Measurements from ENCODE around the gene SEL1L3.

The SEL1L3 gene

DNA sequence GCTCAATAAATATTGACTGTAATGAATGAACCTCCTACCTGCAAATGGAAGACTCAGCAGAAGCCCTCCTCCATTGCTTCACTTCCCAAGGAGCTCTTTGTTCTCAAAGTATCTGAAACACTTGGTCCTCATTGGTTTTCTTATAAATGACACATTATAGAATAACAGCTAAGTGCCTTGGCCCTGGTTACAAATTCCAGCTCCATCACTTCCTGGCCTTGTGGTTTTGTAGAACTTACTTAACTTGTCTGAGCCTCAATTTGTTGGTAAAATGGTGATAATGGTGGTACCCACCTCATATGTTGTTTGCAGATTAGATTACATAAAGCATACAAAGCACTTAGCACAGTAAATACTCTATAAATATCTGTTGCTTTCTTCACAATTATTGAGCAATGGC, 26.0 kb upstream of the SEL1L3 start:
- Histone ChIP-seq H2AFZ (no peak overlapping the region), H3K4me2 (ENCODE audit: low read length) (no peak overlapping the region), H3K4me3 (ENCODE audit: low read depth, low read length) (no peak overlapping the region), H3K9ac (no peak overlapping the region), H3K79me2 (no peaks in the 10 kb centered on the region), H3K27ac (no peak overlapping the region), H3K4me1 (no peaks in the 10 kb centered on the region), H3K9me3 (ENCODE audit: control insufficient read depth, low read length) (no peaks in the 10 kb centered on the region), H3K36me3 (ENCODE audit: control insufficient read depth, insufficient read depth, low read length) (no peaks in the 10 kb centered on the region), H3K27me3 (ENCODE audit: control insufficient read depth, insufficient read depth, low read length) (no peaks in the 10 kb centered on the region)
- TF ChIP-seq, protein P1, sequence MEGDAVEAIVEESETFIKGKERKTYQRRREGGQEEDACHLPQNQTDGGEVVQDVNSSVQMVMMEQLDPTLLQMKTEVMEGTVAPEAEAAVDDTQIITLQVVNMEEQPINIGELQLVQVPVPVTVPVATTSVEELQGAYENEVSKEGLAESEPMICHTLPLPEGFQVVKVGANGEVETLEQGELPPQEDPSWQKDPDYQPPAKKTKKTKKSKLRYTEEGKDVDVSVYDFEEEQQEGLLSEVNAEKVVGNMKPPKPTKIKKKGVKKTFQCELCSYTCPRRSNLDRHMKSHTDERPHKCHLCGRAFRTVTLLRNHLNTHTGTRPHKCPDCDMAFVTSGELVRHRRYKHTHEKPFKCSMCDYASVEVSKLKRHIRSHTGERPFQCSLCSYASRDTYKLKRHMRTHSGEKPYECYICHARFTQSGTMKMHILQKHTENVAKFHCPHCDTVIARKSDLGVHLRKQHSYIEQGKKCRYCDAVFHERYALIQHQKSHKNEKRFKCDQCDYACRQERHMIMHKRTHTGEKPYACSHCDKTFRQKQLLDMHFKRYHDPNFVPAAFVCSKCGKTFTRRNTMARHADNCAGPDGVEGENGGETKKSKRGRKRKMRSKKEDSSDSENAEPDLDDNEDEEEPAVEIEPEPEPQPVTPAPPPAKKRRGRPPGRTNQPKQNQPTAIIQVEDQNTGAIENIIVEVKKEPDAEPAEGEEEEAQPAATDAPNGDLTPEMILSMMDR (IDR thresholded peaks at IDR 0.05) = no peak

DNA sequence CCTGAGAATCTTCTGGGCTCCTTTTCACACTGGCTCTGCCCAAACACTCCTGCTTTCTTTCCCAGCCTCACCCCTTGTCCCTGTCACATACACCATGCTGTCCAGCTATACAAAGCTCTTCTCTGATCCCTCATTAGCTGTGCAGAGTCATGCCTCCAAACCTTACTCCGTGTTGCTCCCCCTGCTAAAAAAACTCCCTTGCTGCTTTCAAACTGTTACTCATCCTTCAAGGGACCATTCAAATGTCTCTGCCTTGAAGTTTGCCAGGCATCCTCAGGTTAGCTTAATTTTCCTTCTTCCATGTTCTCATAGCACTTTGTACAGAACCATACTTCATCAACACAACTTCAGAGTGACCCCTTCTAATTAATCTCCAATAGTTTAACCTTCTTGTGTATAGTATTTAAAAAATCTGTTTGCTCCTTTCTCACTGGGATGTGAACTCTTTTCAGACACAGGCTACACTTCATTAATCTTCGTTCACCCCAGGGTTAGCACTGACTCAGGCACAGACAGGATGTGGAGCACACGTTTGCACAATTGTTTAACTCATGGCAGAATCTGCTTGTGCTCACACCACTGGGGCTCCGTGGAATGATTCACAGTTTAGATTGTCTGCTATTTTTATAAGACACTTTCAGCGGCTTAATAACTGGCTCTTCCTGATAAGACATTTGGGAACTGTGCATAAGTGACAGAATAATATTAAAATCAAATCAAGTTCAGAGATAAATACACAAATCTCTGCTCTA, 21.4 kb upstream of the SEL1L3 start:
- TF ChIP-seq, protein P1 (IDR thresholded peaks at IDR 0.05) = no peak

DNA sequence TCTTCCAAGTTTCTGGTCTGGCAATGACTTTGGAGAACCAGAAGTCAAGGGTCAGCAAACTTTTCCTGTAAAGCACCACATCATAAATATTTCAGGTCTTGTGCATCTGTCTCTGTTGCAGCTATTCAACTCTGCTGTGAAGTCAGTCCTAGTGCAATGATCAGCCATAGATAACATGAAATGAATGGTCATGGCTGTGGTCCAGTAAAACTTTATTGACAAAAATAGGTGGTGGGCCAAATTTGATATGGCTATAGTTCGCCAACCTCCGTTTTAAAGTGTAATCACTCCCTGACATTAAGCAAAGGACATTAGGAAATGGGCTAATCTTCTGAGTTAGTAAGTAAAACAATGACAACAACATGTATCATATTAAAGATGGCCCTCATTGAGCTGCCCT, 20.8 kb upstream of the SEL1L3 start:
- H3K27me3 ChIP-seq (ENCODE audit: control insufficient read depth, insufficient read depth, low read length) = no peaks in the 10 kb centered on the region
- no peak overlapping the region for H3K9ac ChIP-seq
- no peaks in the 10 kb centered on the region for H3K4me1 ChIP-seq
- no peak overlapping the region for H2AFZ ChIP-seq
- no peaks in the 10 kb centered on the region for H3K79me2 ChIP-seq
- no peak overlapping the region for H3K27ac ChIP-seq
- no peaks in the 10 kb centered on the region for H3K9me3 ChIP-seq (ENCODE audit: control insufficient read depth, low read length)
- TF ChIP-seq, protein P1 (IDR thresholded peaks at IDR 0.05) = no peak
- H3K4me3 ChIP-seq (ENCODE audit: low read depth, low read length) = no peak overlapping the region
- no peak overlapping the region for H3K4me2 ChIP-seq (ENCODE audit: low read length)
- H3K36me3 ChIP-seq (ENCODE audit: control insufficient read depth, insufficient read depth, low read length) = no peaks in the 10 kb centered on the region

More for the DNA sequence above, 21.4 kb upstream of the SEL1L3 start:
- H3K79me2 ChIP-seq = no peaks in the 10 kb centered on the region
- H3K27ac ChIP-seq = no peak overlapping the region
- H2AFZ ChIP-seq = no peak overlapping the region
- no peaks in the 10 kb centered on the region for H3K4me1 ChIP-seq
- no peak overlapping the region for H3K9ac ChIP-seq
- H3K36me3 ChIP-seq (ENCODE audit: control insufficient read depth, insufficient read depth, low read length) = no peaks in the 10 kb centered on the region
- no peak overlapping the region for H3K4me2 ChIP-seq (ENCODE audit: low read length)
- no peaks in the 10 kb centered on the region for H3K27me3 ChIP-seq (ENCODE audit: control insufficient read depth, insufficient read depth, low read length)
- no peak overlapping the region for H3K4me3 ChIP-seq (ENCODE audit: low read depth, low read length)
- H3K9me3 ChIP-seq (ENCODE audit: control insufficient read depth, low read length) = no peaks in the 10 kb centered on the region

DNA sequence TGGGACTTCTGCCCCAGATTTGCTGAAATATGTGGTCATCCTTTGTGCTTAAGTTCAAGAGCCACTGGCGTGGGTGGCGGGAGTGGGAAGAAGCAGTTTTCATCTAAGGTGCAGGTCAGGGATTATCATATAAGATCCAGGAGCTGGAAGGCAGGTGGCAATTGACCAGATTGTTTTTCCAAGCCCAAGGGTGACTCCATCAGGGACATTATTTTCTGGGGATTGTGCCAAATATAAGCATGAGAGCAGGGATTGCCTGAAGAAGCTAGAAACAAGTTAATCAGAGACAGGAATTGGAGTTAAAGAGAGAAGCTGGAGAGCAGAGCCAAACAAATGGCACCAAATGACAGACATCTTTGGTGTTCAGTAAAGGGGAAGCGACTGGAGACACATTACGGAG, 19.4 kb upstream of the SEL1L3 start:
- Histone ChIP-seq H3K27me3 (ENCODE audit: control insufficient read depth, insufficient read depth, low read length) (no peaks in the 10 kb centered on the region), H3K9ac (no peak overlapping the region), H3K4me2 (ENCODE audit: low read length) (no peak overlapping the region), H3K79me2 (no peaks in the 10 kb centered on the region), H3K4me1 (no peaks in the 10 kb centered on the region), H3K36me3 (ENCODE audit: control insufficient read depth, insufficient read depth, low read length) (no peaks in the 10 kb centered on the region), H3K27ac (no peak overlapping the region), H2AFZ (no peak overlapping the region), H3K4me3 (ENCODE audit: low read depth, low read length) (no peak overlapping the region), H3K9me3 (ENCODE audit: control insufficient read depth, low read length) (no peaks in the 10 kb centered on the region)
- TF ChIP-seq, protein P1 (IDR thresholded peaks at IDR 0.05) = no peak

DNA sequence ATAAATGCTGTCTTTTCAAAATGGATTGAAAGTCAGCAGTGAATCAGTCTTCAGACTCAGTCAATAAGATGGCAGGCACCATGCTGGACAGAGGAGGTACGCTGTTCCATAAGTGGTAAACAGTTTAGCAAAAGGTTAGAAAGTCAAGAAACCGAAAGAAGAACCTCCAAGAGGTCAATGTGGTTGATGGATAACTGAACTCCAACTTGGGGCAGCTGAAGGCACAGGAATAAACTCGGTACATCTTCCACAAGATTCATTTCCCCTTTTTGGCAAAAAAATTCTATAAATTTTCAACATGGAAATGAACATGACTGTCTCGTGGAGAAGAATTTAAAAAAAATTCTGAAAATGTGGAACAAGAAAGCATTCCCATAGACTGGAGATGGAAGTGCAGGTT, 18.4 kb upstream of the SEL1L3 start:
- Histone ChIP-seq H3K27me3 (ENCODE audit: control insufficient read depth, insufficient read depth, low read length) (no peaks in the 10 kb centered on the region), H3K27ac (no peak overlapping the region), H3K4me2 (ENCODE audit: low read length) (no peak overlapping the region), H3K36me3 (ENCODE audit: control insufficient read depth, insufficient read depth, low read length) (no peaks in the 10 kb centered on the region), H2AFZ (no peak overlapping the region), H3K9me3 (ENCODE audit: control insufficient read depth, low read length) (no peaks in the 10 kb centered on the region), H3K9ac (no peak overlapping the region), H3K79me2 (no peaks in the 10 kb centered on the region), H3K4me1 (no peaks in the 10 kb centered on the region), H3K4me3 (ENCODE audit: low read depth, low read length) (no peak overlapping the region)
- TF ChIP-seq, protein P1 (IDR thresholded peaks at IDR 0.05) = no peak
